Adrenal gland (tissue), 12 donors: ENCODE results near the gene IMPA2. TPM values are rescaled to one million over a fixed set of nuclear protein-coding genes. Genes with fewer than 3 reads are reported as not detected.

Source experiments
- DNase-seq, 7 donors: peaks; one replicate each; pipeline ENCODE4 v3.0.0-alpha.2; 2019 to 2020
- H3K27ac ChIP-seq, 5 donors: fragments of 200-600 bp; sonication (generic) in 4 of 5; 1 replicate in 3 of 5; 2 replicates in 2 of 5; pipeline versions ENCODE4 v1.5.1 to v1.8.0; 2016 to 2020; ENCODE audit warnings: mild to moderate bottlenecking in 1 of 5
- H3K27me3 ChIP-seq: fragments of 200-600 bp; 2 replicates; pipeline ENCODE4 v1.8.0; 2021
- H3K36me3 ChIP-seq, 2 donors: fragments of 200-600 bp; replicated peaks in 1 of 2; 1 replicate in 1 of 2; 2 replicates in 1 of 2; pipeline versions ENCODE4 v1.5.1 to v1.8.0; 2018 to 2022
- H3K4me1 ChIP-seq, 2 donors: fragments of 200-600 bp; replicated peaks in 1 of 2; 1 replicate in 1 of 2; 2 replicates in 1 of 2; pipeline versions ENCODE4 v1.5.1 to v1.8.0; 2018 to 2021
- H3K4me3 ChIP-seq, 4 donors: fragments of 200-600 bp; sonication (generic) in 3 of 4; one replicate each; pipeline ENCODE4 v1.5.1; 2016 to 2018
- H3K9me3 ChIP-seq, 3 donors: fragments of 200-600 bp; sonication (generic) in 1 of 3; replicated peaks in 1 of 3; 1 replicate in 2 of 3; 2 replicates in 1 of 3; pipeline versions ENCODE4 v1.5.1 to v1.8.0; 2016 to 2021
- CTCF ChIP-seq, 6 experiments: fragments of 450-650 bp in 4 of 6; fragments of 200-600 bp in 2 of 6; sonication (generic) in 1 of 6; IDR thresholded peaks; 1 replicate in 5 of 6; 2 replicates in 1 of 6; pipeline versions ENCODE4 v1.5.1 to v1.8.0; 2016 to 2021; ENCODE audit warnings: antibody characterized with exemption in 6 of 6, mild to moderate bottlenecking in 2 of 6, moderate library complexity in 1 of 6
- POLR2A ChIP-seq, 2 donors: fragments of 450-650 bp; IDR thresholded peaks; one replicate each; pipeline ENCODE4 v1.6.1; 2017; ENCODE audit warnings: antibody characterized with exemption in 2 of 2, mild to moderate bottlenecking in 2 of 2, moderate library complexity in 1 of 2
- WGBS, 4 donors: extraction: QIAGEN DNeasy Blood & Tissue Kit in 2 of 4; methylation state at CpG; one replicate each; pipeline versions ENCODE4 v1.1.5 to v1.1.7; 2013 to 2017; 5-methylcytosine and 5-hydroxymethylcytosine counted together
- intact Hi-C, 2 donors: fragments of 100-400 bp; cut with DNase I; formaldehyde crosslinking; loops; one replicate each; pipeline versions ENCODE4 v1.14.1 to v1.15.0; 2022 to 2023
- polyA plus RNA-seq, 3 donors: library from polyadenylated mRNA; stranded (reverse); fragments of 200-250 nt in 2 of 3; fragments of 350-450 nt in 1 of 3; fragmentation: Illumina TruSeq in 1 of 3; extraction: RNeasy Lipid Tissue Mini Kit (QIAGEN cat#74804) in 1 of 3; gene quantifications; one replicate each; pipeline ENCODE4 v1.2.3, GENCODE V29; 2013 to 2014
- total RNA-seq, 9 donors: library from RNA; depleted of rRNA in 4 of 9; stranded (reverse); fragments of >200 nt in 4 of 9; fragments of 120-200 nt in 1 of 9; fragmentation: NEBNext Ultra II Directional in 1 of 9; extraction: Animal tissue kit (Norgen Biotek cat#: 25700) in 1 of 9; gene quantifications; one replicate each; pipeline versions ENCODE4 v1.1.0 to v1.2.4, GENCODE V29; 2013 to 2023
- donor health status: healthy with polysubstance abuse.
- donor health status: Bipolar disorder and iron deficiency.
- donor health status: DM: yes; HTN: yes; CAD: no.
- donor health status: DM: no; HTN: no; CAD: no.
- donor health status: DM: no; HTN: no; CAD: no.
- donor health status: DM: yes; HTN: yes; CAD: no.

The IMPA2 gene
- total and polyA plus RNA-seq, 12 donors: 7.9 to 41.3 (median 20.4) TPM

- intact Hi-C loops: no loop called here
- TF ChIP-seq CTCF (IDR thresholded peaks at IDR 0.05) (no peak), POLR2A (IDR thresholded peaks at IDR 0.05) (no peak)
- Histone ChIP-seq H3K4me1 (peaks cover 6% of the 10 kb centered on the region in 2 donors), H3K36me3 (no peaks in the 10 kb centered on the region), H3K27ac (no peak overlapping the region), H3K9me3 (no peaks in the 10 kb centered on the region), H3K4me3 (no peak overlapping the region), H3K27me3 (no peaks in the 10 kb centered on the region)
- 76 to 83% (median 81%) methylated on average over 9 of the region's 9 CpGs for WGBS, 4 donors
- no peak for DNase-seq
Observed at GRCh38 chr18:11951390-11951851, 29.9 kb upstream of the IMPA2 start.

DNA sequence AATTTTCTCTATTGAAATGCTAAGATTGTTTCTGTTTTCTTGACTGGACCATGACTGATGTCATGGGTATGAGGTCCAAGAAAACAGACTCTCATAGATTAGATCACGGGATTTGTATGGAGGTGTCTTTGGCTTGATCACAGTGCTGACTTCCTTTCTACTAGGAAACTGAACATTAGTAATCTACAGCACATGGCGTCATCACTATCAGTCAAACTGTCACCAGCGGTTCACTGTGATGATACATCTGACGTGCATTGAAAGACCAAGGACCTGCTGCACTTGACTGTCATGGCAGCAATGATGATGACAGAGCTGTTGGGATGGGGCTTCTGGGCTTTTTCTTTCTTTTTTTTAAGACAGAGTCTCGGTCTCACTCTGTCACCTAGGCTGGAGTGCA is 28.2 kb upstream of the IMPA2 start:
- H3K4me3 ChIP-seq: no peak overlapping the region
- intact Hi-C loops: no loop called here
- no peak for DNase-seq
- no peak overlapping the region for H3K27ac ChIP-seq
- H3K36me3 ChIP-seq: no peaks in the 10 kb centered on the region
- TF ChIP-seq CTCF (IDR thresholded peaks at IDR 0.05) (no peak), POLR2A (IDR thresholded peaks at IDR 0.05) (no peak)
- H3K4me1 ChIP-seq: no peaks in the 10 kb centered on the region
- no peaks in the 10 kb centered on the region for H3K9me3 ChIP-seq
- WGBS, 4 donors: 61 to 84% (median 73%) methylated on average over 5 of the region's 5 CpGs
- H3K27me3 ChIP-seq: no peaks in the 10 kb centered on the region

DNA sequence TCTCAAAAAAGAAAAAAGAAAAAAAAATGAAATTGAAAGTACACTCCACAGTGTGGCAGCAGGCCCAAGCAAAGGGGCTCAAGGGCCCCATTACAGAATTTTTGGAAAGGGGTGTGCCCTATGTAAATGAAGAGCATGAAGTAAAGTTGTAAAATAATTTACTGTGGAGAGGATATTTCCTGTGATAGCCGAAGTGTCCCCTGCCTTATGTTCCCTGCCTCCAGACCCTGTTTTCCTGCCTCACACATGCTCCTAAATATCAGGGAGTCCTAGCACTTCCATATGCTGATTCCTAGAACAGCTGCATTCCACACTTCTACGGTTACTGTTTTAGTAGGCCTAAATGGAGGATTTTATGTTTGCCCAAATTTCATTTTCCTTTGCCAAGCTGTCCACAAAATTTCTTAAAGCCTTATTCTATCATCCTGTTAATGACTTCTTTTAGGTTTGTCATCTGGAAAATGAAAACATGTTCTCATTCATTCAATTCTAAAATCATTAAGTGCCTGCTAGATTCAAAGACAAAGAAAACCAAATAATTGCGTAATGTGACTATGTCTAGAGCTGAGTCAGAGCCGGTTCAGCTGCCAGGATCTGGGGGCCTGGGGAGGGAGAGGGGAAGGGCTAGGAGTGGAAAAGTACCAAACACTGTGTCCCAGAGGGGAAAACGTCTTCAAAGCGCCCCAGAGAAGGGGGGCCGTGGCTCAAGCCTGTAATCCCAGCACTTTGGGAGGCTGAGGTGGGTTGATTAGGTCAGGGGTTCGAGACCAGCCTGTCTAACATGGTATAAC is 25.9 kb upstream of the IMPA2 start:
- Histone ChIP-seq H3K4me1 (no peaks in the 10 kb centered on the region), H3K9me3 (no peaks in the 10 kb centered on the region), H3K27me3 (no peaks in the 10 kb centered on the region), H3K36me3 (no peaks in the 10 kb centered on the region), H3K27ac (no peak overlapping the region), H3K4me3 (no peak overlapping the region)
- 45 to 62% (median 56%) methylated on average over 6 to 8 of the region's 8 CpGs for WGBS, 4 donors
- intact Hi-C loops: no loop called here
- TF ChIP-seq POLR2A (IDR thresholded peaks at IDR 0.05) (no peak), CTCF (IDR thresholded peaks at IDR 0.05) (no peak)
- DNase-seq: peak in 6 of 7 donors; percentile 35 to 71 (median 54)

- H3K9me3 ChIP-seq: no peaks in the 10 kb centered on the region
- no peaks in the 10 kb centered on the region for H3K27me3 ChIP-seq
- intact Hi-C loops: no loop called here
- no peaks in the 10 kb centered on the region for H3K36me3 ChIP-seq
- H3K4me1 ChIP-seq: no peaks in the 10 kb centered on the region
- TF ChIP-seq POLR2A (IDR thresholded peaks at IDR 0.05): no peak
- TF ChIP-seq CTCF (IDR thresholded peaks at IDR 0.05): no peak
- 92 to 95% (median 93%) methylated on average over 10 of the region's 10 CpGs for WGBS, 4 donors
- no peak overlapping the region for H3K4me3 ChIP-seq
- no peak for DNase-seq
- H3K27ac ChIP-seq: no peak overlapping the region
Observed at GRCh38 chr18:11956371-11957308, 24.7 kb upstream of the IMPA2 start.
